Left kidney (tissue), 2 donors: ENCODE data around the gene TPSG1. TPM values are rescaled to one million over a fixed set of nuclear protein-coding genes. Genes with fewer than 3 reads are reported as not detected.
A peak's percentile ranks its signal among the peaks of the same experiment; 100 is the strongest.
"Not testable (repeated sequence)": the region's sequence is repeated elsewhere in the genome, so short reads cannot be mapped to it uniquely, and the experiment has no call there.

Experiments
- DNase-seq: peaks from one replicate; pipeline ENCODE4 v3.0.0-alpha.2; 2013
- polyA plus RNA-seq: library from polyadenylated mRNA; unstranded; fragments of 120-200 nt; gene quantifications from one replicate; pipeline ENCODE4 v1.2.1, GENCODE V29; 2013; ENCODE audit not compliant: insufficient read length

The TPSG1 gene
- polyA plus RNA-seq, 1 donor = 0.85 TPM

GRCh38 chr16:1194665-1195392, 30.2 kb downstream of the TPSG1 start:
- DNase-seq = no peak

- no peak for DNase-seq
Observed at GRCh38 chr16:1193825-1194581, 31.1 kb downstream of the TPSG1 start.

GRCh38 chr16:1193143-1193824, 31.8 kb downstream of the TPSG1 start:
- DNase-seq = no peak

- DNase-seq = no peak
Observed at GRCh38 chr16:1192384-1193073, 32.5 kb downstream of the TPSG1 start.

DNA sequence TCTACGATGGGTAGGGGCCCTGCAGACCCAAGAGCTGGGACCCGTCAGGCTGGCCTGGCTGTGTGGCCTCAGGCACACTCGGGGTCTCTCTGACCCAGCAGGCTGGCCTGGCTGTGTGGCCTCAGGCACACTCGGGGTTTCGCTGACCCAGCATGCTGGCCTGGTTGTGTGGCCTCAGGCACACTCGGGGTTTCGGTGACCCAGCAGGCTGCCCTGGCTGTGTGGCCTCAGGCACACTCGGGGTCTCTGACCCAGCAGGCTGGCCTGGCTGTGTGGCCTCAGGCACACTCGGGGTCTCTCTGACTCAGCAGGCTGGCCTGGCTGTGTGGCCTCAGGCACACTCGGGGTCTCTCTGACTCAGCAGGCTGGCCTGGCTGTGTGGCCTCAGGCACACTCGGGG, 34.3 kb downstream of the TPSG1 start:
- not testable (repeated sequence) for DNase-seq

DNA sequence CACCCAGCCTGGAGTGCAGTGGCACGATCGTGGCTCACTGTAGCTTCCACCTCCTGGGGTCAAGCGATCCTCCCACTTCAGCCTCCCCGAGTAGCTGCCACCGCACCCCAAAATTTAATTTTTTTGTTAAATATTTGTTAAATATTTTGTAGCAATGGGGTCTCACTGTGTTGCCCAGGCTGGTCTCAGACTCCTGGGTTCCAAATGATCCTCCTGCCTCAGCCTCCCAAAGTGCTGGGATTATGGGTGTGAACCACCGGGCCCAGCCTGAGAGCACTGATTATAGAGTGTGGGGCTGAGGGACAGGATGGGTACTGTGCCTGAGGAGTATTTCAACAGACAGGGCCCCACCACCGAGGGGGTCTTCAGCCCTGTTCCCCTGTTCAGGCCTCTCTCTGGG, 35.6 kb downstream of the TPSG1 start:
- no peak for DNase-seq

- DNase-seq = peak; percentile 65
Observed at GRCh38 chr16:1188432-1189189, 36.5 kb downstream of the TPSG1 start.

GRCh38 chr16:1185460-1186207, 39.4 kb downstream of the TPSG1 start:
- DNase-seq = not testable (repeated sequence)

DNA sequence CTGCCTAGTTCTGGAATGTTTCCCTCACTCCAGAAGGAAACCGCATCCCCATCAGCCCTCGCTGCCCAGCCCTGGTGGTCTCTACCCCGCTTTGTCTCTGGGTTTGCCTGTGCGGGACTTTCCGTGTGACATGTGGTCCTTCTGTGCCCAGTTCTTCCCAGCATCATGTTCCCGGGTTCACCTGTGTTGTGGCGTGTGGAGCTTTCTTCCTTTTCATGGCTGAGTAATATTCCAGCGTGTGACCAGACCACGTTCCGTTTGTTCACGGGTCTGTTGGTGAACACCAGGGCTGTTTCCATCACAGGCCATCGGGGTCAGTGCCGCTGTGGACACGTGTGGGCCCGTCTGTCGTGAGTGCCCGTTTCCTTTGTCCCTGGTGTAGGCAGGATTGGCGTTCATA, 40.1 kb downstream of the TPSG1 start:
- no peak for DNase-seq

- DNase-seq = no peak
Observed at GRCh38 chr16:1184156-1184868, 40.8 kb downstream of the TPSG1 start.

- peak; percentile 82 for DNase-seq
Observed at GRCh38 chr16:1182950-1183907, 41.8 kb downstream of the TPSG1 start.

DNA sequence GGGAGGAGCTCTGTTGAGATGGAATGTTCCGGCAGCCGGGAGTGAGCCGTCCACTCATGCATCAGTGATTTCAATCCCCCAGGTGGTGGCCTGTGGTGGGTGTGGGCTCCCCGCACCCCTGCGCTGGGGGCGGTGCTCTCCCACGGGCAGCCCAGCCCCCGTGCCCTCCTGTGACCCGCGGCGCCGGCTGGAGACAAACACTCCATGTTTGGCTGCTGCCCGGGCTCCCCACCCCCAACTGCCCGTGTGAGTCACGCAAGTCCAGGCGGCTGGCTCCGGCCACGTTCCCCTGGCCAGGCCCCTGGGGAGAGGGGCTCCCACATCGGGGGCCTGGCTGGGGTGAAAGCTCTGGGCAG, 42.8 kb downstream of the TPSG1 start:
- peak; percentile 82 for DNase-seq

- no peak for DNase-seq
Observed at GRCh38 chr16:1181404-1182315, 43.4 kb downstream of the TPSG1 start.

DNA sequence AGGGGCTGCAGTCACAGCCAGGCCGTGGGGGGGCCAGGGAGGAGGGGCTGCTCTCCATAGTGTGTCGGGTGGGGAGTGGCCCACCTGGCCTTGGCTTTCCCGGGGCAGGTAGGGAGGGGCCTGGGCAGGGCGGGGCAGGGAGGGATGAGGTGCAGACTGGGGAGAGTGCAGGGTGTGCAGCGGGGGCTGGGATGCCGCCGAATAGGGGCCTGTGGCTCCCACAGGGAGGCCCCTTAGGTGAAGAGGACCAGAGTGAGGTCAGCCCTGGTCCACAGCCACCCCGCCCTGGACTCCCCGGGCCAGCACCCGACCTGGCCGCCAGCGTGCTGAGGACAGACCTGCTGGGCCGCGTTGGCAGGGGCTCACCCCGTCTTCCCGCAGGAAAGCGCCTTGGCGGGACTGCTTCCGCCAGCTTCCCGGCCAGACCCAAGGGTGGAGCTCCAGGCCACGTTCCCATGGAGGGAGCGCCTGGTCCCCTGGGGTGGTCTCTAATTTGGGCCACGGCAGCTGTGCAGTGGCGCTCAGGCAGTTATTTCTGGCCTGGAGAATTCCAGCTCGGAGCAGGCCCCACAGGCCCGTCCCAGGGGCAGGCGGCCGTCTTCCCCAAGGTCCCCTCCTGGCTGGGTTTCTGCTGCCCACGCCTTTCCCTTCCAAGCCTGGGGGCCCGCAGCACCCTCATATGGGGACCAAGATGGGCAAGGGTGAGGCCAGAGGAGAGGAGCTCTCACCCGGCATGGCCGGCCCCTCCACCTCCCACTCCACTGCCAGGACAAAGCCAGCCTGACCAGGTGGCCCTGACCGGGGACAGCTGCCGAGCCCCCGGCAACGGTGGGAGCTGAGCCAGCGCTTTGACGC, 44.3 kb downstream of the TPSG1 start:
- DNase-seq = no peak

DNA sequence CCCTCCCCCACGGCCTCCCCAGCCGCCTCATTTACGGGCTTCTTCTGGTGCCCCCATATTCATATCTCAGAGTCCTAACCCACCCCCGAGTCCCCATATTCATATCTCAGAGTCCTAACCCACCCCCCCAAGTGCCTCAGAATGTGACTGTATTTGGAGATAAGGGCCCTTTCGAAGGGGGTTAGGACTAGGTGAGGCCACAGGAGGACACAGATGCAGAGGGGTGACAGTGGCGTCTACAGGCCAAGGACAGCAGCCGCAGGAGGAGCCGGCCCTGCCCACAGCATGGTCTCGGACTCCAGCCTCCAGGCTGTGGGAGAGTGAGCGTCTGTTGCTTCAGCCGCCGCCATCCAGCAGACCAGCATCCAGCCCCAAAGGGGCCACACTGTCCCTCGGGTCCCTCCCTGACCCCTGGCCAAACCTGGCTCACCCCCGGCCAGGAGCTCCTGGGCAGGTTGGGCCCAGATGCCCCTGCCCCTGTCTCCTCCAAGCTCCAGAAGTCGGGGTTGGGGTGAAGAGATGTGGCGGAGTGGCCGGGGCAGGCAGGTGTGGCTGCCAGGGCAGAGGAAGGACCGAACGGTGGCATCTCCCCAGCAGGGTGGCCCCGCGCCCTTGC, 46.7 kb downstream of the TPSG1 start:
- no peak for DNase-seq

- DNase-seq = no peak
Observed at GRCh38 chr16:1177750-1178149, 47.3 kb downstream of the TPSG1 start.

DNA sequence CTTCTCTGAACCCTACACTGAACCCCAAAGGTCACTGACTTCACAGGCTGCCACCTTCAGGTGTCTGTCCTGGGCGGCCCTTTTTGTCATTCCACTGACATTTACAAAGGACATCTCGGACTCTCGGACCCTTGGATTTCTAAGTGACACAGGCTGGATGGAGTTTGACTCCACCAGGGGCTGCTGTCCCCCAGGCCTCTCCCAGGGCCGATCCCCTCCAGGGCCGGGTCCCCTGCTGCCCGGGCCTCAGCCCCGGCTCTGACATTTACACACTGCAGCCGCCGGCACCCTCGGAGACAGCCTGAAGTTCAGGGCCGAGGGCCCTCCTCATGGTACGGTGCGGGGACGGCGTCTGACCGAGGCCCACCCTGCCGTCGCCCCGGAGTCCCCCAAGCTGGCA, 48.0 kb downstream of the TPSG1 start:
- DNase-seq = no peak
